HEK293 (cell line): ENCODE data around the gene ENTREP3.

ENCODE experiments used
- CTCF ChIP-seq: fragments of 450-650 bp; formaldehyde crosslinking; IDR thresholded peaks from 2 replicates; pipeline ENCODE4 v1.5.1; 2016; ENCODE audit warnings: missing biosample characterization, missing genetic modification characterization
- REST ChIP-seq: fragments of 450-650 bp; formaldehyde crosslinking; IDR thresholded peaks from 2 replicates; pipeline ENCODE4 v1.5.1; 2016; ENCODE audit warnings: missing biosample characterization, missing genetic modification characterization
- SP2 ChIP-seq: fragments of 450-650 bp; formaldehyde crosslinking; IDR thresholded peaks from 2 replicates; pipeline ENCODE4 v1.5.1; 2016; ENCODE audit warnings: missing biosample characterization, missing genetic modification characterization
- YY1 ChIP-seq: fragments of 450-650 bp; formaldehyde crosslinking; IDR thresholded peaks from 2 replicates; pipeline ENCODE4 v1.5.1; 2018; ENCODE audit warnings: missing biosample characterization, missing genetic modification characterization
- ZNF830 ChIP-seq: fragments of 450-650 bp; IDR thresholded peaks from 2 replicates; pipeline ENCODE4 v1.5.0; 2018; ENCODE audit warnings: missing biosample characterization, missing genetic modification characterization, low read depth, mild to moderate bottlenecking, moderate library complexity

DNA sequence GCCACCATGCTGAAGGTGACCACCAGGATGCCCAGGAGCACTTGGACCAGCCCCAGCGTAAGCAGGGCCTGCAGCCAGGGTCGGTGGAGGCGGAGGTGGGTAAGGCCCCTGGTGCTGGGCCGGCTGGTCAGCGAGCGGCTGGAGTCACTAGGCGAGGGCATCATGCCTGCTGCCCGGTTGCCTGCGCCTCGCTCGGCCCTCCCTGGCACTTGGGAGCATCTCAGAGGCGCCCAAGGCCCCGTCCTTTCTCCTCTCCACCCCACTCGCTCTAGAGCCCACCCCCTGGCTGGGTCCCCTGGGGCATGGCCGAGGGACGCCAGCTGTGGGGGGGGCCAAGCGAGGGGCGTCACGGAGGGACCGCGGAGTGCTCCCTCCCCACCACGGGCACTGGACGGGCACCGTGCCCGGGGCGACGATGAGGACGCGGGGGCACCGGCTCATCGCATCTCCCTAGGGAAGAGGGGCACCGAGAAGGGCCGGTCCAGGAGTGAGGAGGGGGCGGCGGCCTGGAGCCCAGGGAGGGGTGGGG lies 505 bp downstream of the ENTREP3 start:
- TF ChIP-seq SP2 (no peak), CTCF (no peak), ZNF830 (tag by site-specific recombination) (no peak), REST (tag by site-specific recombination) (no peak), YY1 (tag by site-specific recombination) (no peak)
